Measurements from ENCODE around the gene CREB3L4. TPM values are rescaled to one million over a fixed set of nuclear protein-coding genes. Genes with fewer than 3 reads are reported as not detected.

Gene CREB3L4
- total RNA-seq, 1 experiment from 2014 or later, result 25.9 TPM

GRCh38 chr1:153957744-153958110 lies 10.0 kb upstream of the CREB3L4 start:
- DNase-seq, result no peak
- no peak for TF ChIP-seq CTCF (conservative IDR thresholded peaks at IDR 0.05)
- TF ChIP-seq EZH2 (IDR thresholded peaks at IDR 0.05; ENCODE audit: low read depth), result no peak
- CTCF ChIA-PET, result interaction anchor here (1.7 kb wide), 1 partner anchor 11 kb away, joined by 4 read pairs; the partner anchor contains the start of gene DENND4B
- H2AFZ ChIP-seq, result peak overlapping the region; percentile 84
- H3K4me2 ChIP-seq, result peak overlapping the region; percentile 87
- POLR2A ChIA-PET (ENCODE audit: unreplicated experiment), result interaction anchor here (0.7 kb wide), 1 partner anchor 314 kb away, joined by 3 read pairs; no protein-coding TSS in a partner anchor
- peak overlapping the region; percentile 67 for H3K4me3 ChIP-seq
- peak overlapping the region; percentile 28; the same call in 1 of the 2 replicates for H3K27ac ChIP-seq
- no TSS peak for BruUV-seq (replicated peaks)
- H4K20me1 ChIP-seq (ENCODE audit: insufficient read depth), result peaks cover 28% of the 10 kb centered on the region
- peaks cover 4% of the 10 kb centered on the region; the same call in 1 of the 2 replicates for H3K36me3 ChIP-seq (ENCODE audit: low read depth)
- H3K9me2 ChIP-seq (ENCODE audit: insufficient read depth), result no peaks in the 10 kb centered on the region
- no peaks in the 10 kb centered on the region for H3K9me3 ChIP-seq (ENCODE audit: insufficient read depth, low read depth)
- H3K27me3 ChIP-seq (ENCODE audit: insufficient read depth, low read depth), result no peaks in the 10 kb centered on the region
- H3K79me2 ChIP-seq (ENCODE audit: low read depth), result peaks cover 71% of the 10 kb centered on the region
- H3F3A ChIP-seq (ENCODE audit: insufficient read depth, low read depth), result peaks cover 32% of the 10 kb centered on the region
- H3K4me1 ChIP-seq (replicated peaks; ENCODE audit: insufficient read depth), result peaks cover 29% of the 10 kb centered on the region
- intact Hi-C loops (cut with micrococcal nuclease; ENCODE audit: unreplicated experiment), result loop anchor here (1.0 kb wide), 1 partner anchor 34 kb away; no protein-coding TSS in a partner anchor

GRCh38 chr1:153958111-153958960 lies 9.4 kb upstream of the CREB3L4 start, which contains the start of gene CRTC2:
TSS of gene CRTC2 (minus strand) at chr1:153958612. CDS start at chr1:153958497, 115 bp downstream.
- POLR2A ChIA-PET (ENCODE audit: unreplicated experiment), result interaction anchor here (0.6 to 0.8 kb wide), 4 partner anchors 19 to 1015 kb away, joined by 3 to 6 read pairs (median 4); partner anchors contain the start of gene JTB
- peaks cover 75% of the 10 kb centered on the region for H3K79me2 ChIP-seq (ENCODE audit: low read depth)
- no peaks in the 10 kb centered on the region for H3K27me3 ChIP-seq (ENCODE audit: insufficient read depth, low read depth)
- peak within 1 kb of the TSS; percentile 67 for H3K4me3 ChIP-seq
- H2AFZ ChIP-seq, result peak within 1 kb of the TSS; percentile 84
- H3K4me1 ChIP-seq (replicated peaks; ENCODE audit: insufficient read depth), result peaks cover 29% of the 10 kb centered on the region
- intact Hi-C loops (cut with micrococcal nuclease; ENCODE audit: unreplicated experiment), result loop anchor here (1.0 kb wide), 1 partner anchor 35 kb away; no protein-coding TSS in a partner anchor
- BruUV-seq (replicated peaks), result no TSS peak
- H3K9me3 ChIP-seq (ENCODE audit: insufficient read depth, low read depth), result no peaks in the 10 kb centered on the region
- H3F3A ChIP-seq (ENCODE audit: insufficient read depth, low read depth), result peaks cover 36% of the 10 kb centered on the region
- no peak for TF ChIP-seq EZH2 (IDR thresholded peaks at IDR 0.05; ENCODE audit: low read depth)
- no peak for TF ChIP-seq CTCF (conservative IDR thresholded peaks at IDR 0.05)
- peak within 1 kb of the TSS; percentile 28 for H3K27ac ChIP-seq
- H4K20me1 ChIP-seq (ENCODE audit: insufficient read depth), result peaks cover 28% of the 10 kb centered on the region
- DNase-seq, result peak; percentile 94 to 96
- CTCF ChIA-PET, result interaction anchor here (1.7 kb wide), 1 partner anchor 11 kb away, joined by 4 read pairs; the partner anchor contains the start of gene DENND4B
- H3K4me2 ChIP-seq, result peak within 1 kb of the TSS; percentile 87
- no peaks in the 10 kb centered on the region for H3K9me2 ChIP-seq (ENCODE audit: insufficient read depth)
- H3K36me3 ChIP-seq (ENCODE audit: low read depth), result peaks cover 4% of the 10 kb centered on the region; the same call in 1 of the 2 replicates

- BruUV-seq (replicated peaks), result no TSS peak
- Histone ChIP-seq H3K4me3 (no peak overlapping the region; the same call in 1 of the 2 replicates), H3K27me3 (ENCODE audit: insufficient read depth, low read depth) (no peaks in the 10 kb centered on the region), H3K27ac (no peak overlapping the region), H3K9me2 (ENCODE audit: insufficient read depth) (no peaks in the 10 kb centered on the region), H3K4me1 (replicated peaks; ENCODE audit: insufficient read depth) (peaks cover 29% of the 10 kb centered on the region), H3K79me2 (ENCODE audit: low read depth) (peaks cover 70% of the 10 kb centered on the region), H3K36me3 (ENCODE audit: low read depth) (peaks cover 4% of the 10 kb centered on the region; the same call in 1 of the 2 replicates), H2AFZ (no peak overlapping the region), H4K20me1 (ENCODE audit: insufficient read depth) (peaks cover 26% of the 10 kb centered on the region), H3F3A (ENCODE audit: insufficient read depth, low read depth) (peaks cover 40% of the 10 kb centered on the region), H3K4me2 (peak overlapping the region; percentile 42), H3K9me3 (ENCODE audit: insufficient read depth, low read depth) (no peaks in the 10 kb centered on the region)
- DNase-seq, result no peak
- POLR2A ChIA-PET (ENCODE audit: unreplicated experiment), result interaction anchor here (0.6 to 0.8 kb wide), 3 partner anchors 19 to 1015 kb away, joined by 4 to 6 read pairs (median 5); partner anchors contain the start of gene JTB
- intact Hi-C loops (cut with micrococcal nuclease; ENCODE audit: unreplicated experiment), result loop anchor here (1.0 kb wide), 1 partner anchor 36 kb away; no protein-coding TSS in a partner anchor
- CTCF ChIA-PET, result no interaction called here
- no peak for TF ChIP-seq EZH2 (IDR thresholded peaks at IDR 0.05; ENCODE audit: low read depth)
- TF ChIP-seq CTCF (conservative IDR thresholded peaks at IDR 0.05), result no peak
These were observed 8.8 kb upstream of the CREB3L4 start for GRCh38 chr1:153958961-153959260.
